Fibroblast of lung (primary cell): ENCODE measurements around the gene ZBTB45.
"Not testable (repeated sequence)": the region's sequence is repeated elsewhere in the genome, so short reads cannot be mapped to it uniquely, and the experiment has no call there.

Experiments
- EZH2 ChIP-seq: IDR thresholded peaks from 2 replicates; pipeline ENCODE4 v1.5.1; 2012; ENCODE audit warnings: low read length, control low read depth, mild to moderate bottlenecking; ENCODE audit errors: missing control alignments
- TF ChIP-seq, protein P1 (sequence below), 2 donors: IDR thresholded peaks in 1 of 2; conservative IDR thresholded peaks in 1 of 2; 1 replicate in 1 of 2; 2 replicates in 1 of 2; pipeline ENCODE4 v1.5.1; 2011 to 2012; ENCODE audit warnings: low read length in 2 of 2, control low read depth in 1 of 2, inconsistent platforms in 1 of 2, low read depth in 1 of 2, mild to moderate bottlenecking in 1 of 2

DNA sequence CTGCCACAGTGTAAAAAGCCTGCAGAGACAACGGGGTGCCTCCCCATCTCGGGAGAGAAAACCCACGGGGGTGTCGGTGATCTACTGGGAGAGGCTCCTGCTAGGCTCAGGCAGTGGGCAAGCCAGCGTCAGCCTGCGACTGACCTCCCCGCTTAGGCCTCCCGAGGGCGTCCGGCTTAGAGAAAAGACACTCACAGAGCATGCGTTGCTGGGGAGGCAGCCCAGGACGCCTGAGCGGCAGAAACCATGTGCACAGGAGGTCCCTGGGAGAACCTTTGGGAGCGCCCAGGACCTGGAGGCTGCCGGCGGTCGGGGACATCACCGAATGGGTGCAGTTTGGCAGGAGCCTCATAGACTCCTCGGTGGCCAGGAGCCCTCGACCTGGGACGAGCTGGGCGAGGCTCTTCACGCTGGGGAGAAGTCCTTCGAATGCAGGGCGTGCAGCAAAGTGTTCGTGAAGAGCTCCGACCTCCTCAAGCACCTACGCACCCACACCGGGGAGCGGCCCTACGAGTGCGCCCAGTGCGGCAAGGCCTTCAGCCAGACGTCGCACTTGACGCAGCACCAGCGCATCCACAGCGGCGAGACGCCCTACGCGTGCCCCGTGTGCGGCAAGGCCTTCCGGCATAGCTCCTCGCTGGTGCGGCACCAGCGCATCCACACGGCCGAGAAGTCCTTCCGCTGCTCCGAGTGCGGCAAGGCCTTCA, 48.6 kb downstream of the ZBTB45 start:
- TF ChIP-seq, protein P1, sequence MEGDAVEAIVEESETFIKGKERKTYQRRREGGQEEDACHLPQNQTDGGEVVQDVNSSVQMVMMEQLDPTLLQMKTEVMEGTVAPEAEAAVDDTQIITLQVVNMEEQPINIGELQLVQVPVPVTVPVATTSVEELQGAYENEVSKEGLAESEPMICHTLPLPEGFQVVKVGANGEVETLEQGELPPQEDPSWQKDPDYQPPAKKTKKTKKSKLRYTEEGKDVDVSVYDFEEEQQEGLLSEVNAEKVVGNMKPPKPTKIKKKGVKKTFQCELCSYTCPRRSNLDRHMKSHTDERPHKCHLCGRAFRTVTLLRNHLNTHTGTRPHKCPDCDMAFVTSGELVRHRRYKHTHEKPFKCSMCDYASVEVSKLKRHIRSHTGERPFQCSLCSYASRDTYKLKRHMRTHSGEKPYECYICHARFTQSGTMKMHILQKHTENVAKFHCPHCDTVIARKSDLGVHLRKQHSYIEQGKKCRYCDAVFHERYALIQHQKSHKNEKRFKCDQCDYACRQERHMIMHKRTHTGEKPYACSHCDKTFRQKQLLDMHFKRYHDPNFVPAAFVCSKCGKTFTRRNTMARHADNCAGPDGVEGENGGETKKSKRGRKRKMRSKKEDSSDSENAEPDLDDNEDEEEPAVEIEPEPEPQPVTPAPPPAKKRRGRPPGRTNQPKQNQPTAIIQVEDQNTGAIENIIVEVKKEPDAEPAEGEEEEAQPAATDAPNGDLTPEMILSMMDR (conservative IDR thresholded peaks at IDR 0.05 in 1 of 2, IDR thresholded peaks at IDR 0.05 in 1 of 2; ENCODE audit: low read depth in 1 of 2, low read length in 2 of 2) = not testable (repeated sequence)
- not testable (repeated sequence) for TF ChIP-seq EZH2
